ENCODE data around the gene RBM22.

The RBM22 gene

DNA sequence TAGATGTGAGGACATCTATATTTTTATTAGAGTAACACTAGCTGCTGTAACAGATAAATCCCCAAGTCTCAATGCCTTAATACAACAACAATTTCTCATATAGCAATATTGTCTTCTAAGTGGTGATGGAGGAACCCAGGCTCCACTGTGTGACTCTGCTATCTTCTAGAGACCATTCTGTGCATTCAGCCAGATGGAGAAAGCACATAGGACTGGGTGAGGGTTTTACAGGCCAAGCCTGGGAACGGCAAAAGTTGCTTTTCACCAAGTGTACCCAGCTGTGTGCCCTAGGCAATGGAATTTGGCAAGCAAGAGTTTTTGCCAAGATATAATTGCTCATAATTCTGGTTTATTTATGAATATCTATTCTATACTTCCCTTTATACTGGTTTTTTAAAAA, 11.7 kb downstream of the RBM22 start:
- TF ChIP-seq TAF1 (IDR thresholded peaks at IDR 0.05; ENCODE audit: borderline replicate concordance, insufficient read depth, low read length), result no peak
- TF ChIP-seq FOXP2 (optimal IDR thresholded peaks at IDR 0.05; ENCODE audit: borderline replicate concordance, extremely low read depth, extremely low read length, insufficient read depth), result no peak
- TF ChIP-seq SIN3A (IDR thresholded peaks at IDR 0.05; ENCODE audit: borderline replicate concordance, insufficient read depth, low read length), result no peak
- TF ChIP-seq, protein P1, sequence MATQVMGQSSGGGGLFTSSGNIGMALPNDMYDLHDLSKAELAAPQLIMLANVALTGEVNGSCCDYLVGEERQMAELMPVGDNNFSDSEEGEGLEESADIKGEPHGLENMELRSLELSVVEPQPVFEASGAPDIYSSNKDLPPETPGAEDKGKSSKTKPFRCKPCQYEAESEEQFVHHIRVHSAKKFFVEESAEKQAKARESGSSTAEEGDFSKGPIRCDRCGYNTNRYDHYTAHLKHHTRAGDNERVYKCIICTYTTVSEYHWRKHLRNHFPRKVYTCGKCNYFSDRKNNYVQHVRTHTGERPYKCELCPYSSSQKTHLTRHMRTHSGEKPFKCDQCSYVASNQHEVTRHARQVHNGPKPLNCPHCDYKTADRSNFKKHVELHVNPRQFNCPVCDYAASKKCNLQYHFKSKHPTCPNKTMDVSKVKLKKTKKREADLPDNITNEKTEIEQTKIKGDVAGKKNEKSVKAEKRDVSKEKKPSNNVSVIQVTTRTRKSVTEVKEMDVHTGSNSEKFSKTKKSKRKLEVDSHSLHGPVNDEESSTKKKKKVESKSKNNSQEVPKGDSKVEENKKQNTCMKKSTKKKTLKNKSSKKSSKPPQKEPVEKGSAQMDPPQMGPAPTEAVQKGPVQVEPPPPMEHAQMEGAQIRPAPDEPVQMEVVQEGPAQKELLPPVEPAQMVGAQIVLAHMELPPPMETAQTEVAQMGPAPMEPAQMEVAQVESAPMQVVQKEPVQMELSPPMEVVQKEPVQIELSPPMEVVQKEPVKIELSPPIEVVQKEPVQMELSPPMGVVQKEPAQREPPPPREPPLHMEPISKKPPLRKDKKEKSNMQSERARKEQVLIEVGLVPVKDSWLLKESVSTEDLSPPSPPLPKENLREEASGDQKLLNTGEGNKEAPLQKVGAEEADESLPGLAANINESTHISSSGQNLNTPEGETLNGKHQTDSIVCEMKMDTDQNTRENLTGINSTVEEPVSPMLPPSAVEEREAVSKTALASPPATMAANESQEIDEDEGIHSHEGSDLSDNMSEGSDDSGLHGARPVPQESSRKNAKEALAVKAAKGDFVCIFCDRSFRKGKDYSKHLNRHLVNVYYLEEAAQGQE (IDR thresholded peaks at IDR 0.05; ENCODE audit: insufficient read depth in 1 of 2, low read depth in 2 of 2, low read length in 2 of 2), result no peak
- no peak for TF ChIP-seq POLR2AphosphoS5 (IDR thresholded peaks at IDR 0.05; ENCODE audit: low read depth, low read length)

DNA sequence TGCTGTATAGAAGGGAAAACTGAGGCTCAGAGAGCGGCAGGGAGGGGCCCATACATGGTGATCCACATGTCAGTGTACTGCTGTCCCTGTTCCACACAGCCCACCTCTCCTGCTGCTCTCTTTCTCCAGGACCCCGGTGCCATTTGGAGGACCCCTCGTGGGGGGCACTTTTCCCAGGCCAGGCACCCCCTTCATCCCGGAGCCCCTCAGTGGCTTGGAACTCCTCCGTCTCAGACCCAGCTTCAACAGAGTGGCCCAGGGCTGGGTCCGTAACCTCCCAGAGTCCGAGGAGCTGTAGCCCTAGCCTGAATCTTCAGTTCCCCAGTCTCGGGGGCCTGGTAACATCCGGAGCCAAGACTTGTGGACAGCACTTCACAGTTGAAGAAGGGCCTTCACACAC, 24.3 kb downstream of the RBM22 start:
- no peak for TF ChIP-seq TAF1 (IDR thresholded peaks at IDR 0.05; ENCODE audit: borderline replicate concordance, insufficient read depth, low read length)
- TF ChIP-seq, protein P1 (IDR thresholded peaks at IDR 0.05; ENCODE audit: insufficient read depth in 1 of 2, low read depth in 2 of 2, low read length in 2 of 2), result no peak
- TF ChIP-seq SIN3A (IDR thresholded peaks at IDR 0.05; ENCODE audit: borderline replicate concordance, insufficient read depth, low read length), result no peak

DNA sequence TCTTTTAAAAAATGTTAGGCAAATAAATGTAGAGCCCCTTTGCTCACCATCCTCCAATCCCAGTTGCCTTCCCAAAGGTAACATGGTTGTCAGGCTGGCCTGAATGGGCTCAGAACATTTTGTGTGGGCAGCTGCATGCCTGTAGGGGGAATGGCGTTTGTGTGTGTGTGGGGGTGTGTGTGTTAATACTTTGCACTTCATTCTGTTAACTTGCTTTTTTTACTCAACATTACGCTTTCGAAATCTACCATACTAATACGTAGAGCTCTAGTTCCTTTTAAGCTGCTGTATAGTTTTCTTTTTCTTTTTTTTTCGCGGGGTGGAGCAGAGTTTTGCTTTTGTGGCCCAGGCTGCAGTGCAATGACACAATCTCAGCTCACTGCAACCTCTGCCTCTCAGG, 25.8 kb downstream of the RBM22 start:
- TF ChIP-seq SIN3A (IDR thresholded peaks at IDR 0.05; ENCODE audit: borderline replicate concordance, insufficient read depth, low read length) (no peak), FOXP2 (optimal IDR thresholded peaks at IDR 0.05; ENCODE audit: borderline replicate concordance, extremely low read depth, extremely low read length, insufficient read depth) (no peak), TAF1 (IDR thresholded peaks at IDR 0.05; ENCODE audit: borderline replicate concordance, insufficient read depth, low read length) (no peak), POLR2AphosphoS5 (IDR thresholded peaks at IDR 0.05; ENCODE audit: low read depth, low read length) (no peak)
- TF ChIP-seq, protein P1 (IDR thresholded peaks at IDR 0.05; ENCODE audit: insufficient read depth in 1 of 2, low read depth in 2 of 2, low read length in 2 of 2), result no peak

DNA sequence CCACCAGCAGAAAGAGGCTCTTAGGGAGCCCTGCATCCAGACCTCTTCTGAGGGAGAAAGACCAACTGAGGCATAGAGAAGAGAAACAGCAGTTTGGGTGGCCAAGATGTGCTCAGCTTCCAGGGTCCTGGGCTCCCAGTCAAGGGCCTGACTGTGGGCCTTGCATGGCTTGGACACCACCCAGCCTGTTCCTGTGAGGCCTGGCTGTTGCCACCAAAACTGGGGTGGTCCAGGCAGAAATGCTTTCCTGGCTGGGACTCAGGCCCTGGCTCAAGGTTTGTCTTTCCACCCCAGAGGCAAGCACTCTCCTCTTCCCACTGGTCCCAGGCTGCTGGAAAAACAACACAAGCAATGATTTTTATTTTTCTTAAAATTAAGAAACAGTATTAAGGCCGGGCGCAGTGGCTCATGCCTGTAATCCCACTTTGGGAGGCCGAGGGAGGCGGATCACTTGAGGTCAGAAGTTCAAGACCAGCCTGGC, 26.5 kb downstream of the RBM22 start:
- TF ChIP-seq TAF1 (IDR thresholded peaks at IDR 0.05; ENCODE audit: borderline replicate concordance, insufficient read depth, low read length), result no peak
- no peak for TF ChIP-seq POLR2AphosphoS5 (IDR thresholded peaks at IDR 0.05; ENCODE audit: low read depth, low read length)
- TF ChIP-seq, protein P1 (IDR thresholded peaks at IDR 0.05; ENCODE audit: insufficient read depth in 1 of 2, low read depth in 2 of 2, low read length in 2 of 2), result no peak
- no peak for TF ChIP-seq SIN3A (IDR thresholded peaks at IDR 0.05; ENCODE audit: borderline replicate concordance, insufficient read depth, low read length)
- TF ChIP-seq FOXP2 (optimal IDR thresholded peaks at IDR 0.05; ENCODE audit: borderline replicate concordance, extremely low read depth, extremely low read length, insufficient read depth), result no peak

DNA sequence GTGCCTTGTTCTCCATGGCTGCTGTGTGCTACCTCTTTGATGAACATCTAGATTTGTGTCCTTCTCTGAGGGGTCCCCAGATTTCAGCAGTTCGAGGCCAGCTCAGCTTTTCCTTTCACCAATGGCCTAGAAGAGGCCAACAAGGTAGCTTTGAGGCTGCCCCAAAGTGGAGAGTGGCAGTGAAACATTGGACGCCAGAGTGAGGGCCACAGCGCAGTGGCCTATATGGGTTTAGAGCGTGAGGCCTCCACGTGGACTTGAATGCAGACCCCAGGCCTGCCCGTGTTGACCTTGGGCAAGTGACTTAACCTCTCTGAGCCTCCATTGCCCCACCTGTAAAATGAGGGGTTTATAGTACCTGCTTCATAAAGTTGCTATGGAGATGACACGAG, 28.0 kb downstream of the RBM22 start:
- TF ChIP-seq FOXP2 (optimal IDR thresholded peaks at IDR 0.05; ENCODE audit: borderline replicate concordance, extremely low read depth, extremely low read length, insufficient read depth), result no peak
- TF ChIP-seq POLR2AphosphoS5 (IDR thresholded peaks at IDR 0.05; ENCODE audit: low read depth, low read length), result no peak

Data from PFSK-1 (cell line).